ENCODE data around the gene KCNE3. TPM values are rescaled to one million over a fixed set of nuclear protein-coding genes. Genes with fewer than 3 reads are reported as not detected.

KCNE3 gene
- total and polyA plus RNA-seq, 10 of the 15 experiments (the other 5 are each of a cell fraction or from before 2014, with no cell fraction given): not detected

DNA sequence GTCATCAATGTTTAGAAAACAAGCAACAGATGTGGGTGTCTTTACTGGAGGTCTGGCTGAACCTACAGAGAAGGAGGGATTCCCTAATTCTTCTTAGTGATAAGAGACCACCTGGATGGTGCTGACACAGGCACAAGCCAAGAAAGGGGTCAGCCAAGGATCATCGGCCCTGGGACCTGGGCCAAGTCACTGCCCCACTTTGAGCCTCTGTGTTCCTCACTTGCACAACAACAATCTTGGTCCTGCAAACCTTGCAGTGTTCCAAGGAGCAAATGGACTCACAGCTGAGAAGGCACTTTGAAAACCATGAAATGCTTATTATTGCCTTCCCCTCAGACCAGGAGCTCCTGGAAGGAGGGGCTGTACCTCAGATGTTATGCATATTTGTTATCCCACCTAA, 7.0 kb upstream of the KCNE3 start (continued):
- TF ChIP-seq, protein P1, sequence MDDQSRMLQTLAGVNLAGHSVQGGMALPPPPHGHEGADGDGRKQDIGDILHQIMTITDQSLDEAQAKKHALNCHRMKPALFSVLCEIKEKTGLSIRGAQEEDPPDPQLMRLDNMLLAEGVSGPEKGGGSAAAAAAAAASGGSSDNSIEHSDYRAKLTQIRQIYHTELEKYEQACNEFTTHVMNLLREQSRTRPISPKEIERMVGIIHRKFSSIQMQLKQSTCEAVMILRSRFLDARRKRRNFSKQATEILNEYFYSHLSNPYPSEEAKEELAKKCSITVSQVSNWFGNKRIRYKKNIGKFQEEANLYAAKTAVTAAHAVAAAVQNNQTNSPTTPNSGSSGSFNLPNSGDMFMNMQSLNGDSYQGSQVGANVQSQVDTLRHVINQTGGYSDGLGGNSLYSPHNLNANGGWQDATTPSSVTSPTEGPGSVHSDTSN (IDR thresholded peaks at IDR 0.05; ENCODE audit: insufficient replicate concordance, low read depth, low read length): no peak
- TF ChIP-seq GABPA (IDR thresholded peaks at IDR 0.05; ENCODE audit: low read depth): no peak
- no peak for TF ChIP-seq TCF3 (IDR thresholded peaks at IDR 0.05; ENCODE audit: borderline replicate concordance, insufficient read depth, low read depth, low read length)
- TF ChIP-seq SPI1 (IDR thresholded peaks at IDR 0.05; ENCODE audit: borderline replicate concordance, insufficient read depth, low read depth, low read length): no peak
- no peak for TF ChIP-seq POLR2AphosphoS5 (IDR thresholded peaks at IDR 0.05; ENCODE audit: low read length)
- no peak for TF ChIP-seq IRF4 (IDR thresholded peaks at IDR 0.05; ENCODE audit: low read depth, low read length)

GRCh38 chr11:74473382-74474173, 6.2 kb upstream of the KCNE3 start:
- H3K4me2 ChIP-seq (ENCODE audit: control insufficient read depth, insufficient read depth): no peak overlapping the region
- no TSS peak for BruUV-seq (replicated peaks)
- ChIA-PET CTCF (interaction anchor here (1.2 kb wide), 1 partner anchor 227 kb away, joined by 4 read pairs; no protein-coding TSS in a partner anchor), RAD21 (ENCODE audit: unreplicated experiment) (interaction anchor here (0.5 kb wide), 1 partner anchor 882 kb away, joined by 4 read pairs; no protein-coding TSS in a partner anchor), POLR2A (no interaction called here), SMC1A (ENCODE audit: uncharacterized antibody, unreplicated experiment) (no interaction called here)
- no peak overlapping the region for H3K9ac ChIP-seq (ENCODE audit: control insufficient read depth, insufficient read depth, low read length)
- H3K27me3 ChIP-seq (replicated peaks in 1 of 2; ENCODE audit: control insufficient read depth in 2 of 2, insufficient read depth in 2 of 2, low read length in 1 of 2): no peaks in the 10 kb centered on the region
- WGBS (ENCODE audit: insufficient coverage, insufficient replicate concordance, low lambda C conversion rate, missing lambda C conversion rate): 33% methylated on average over 10 of the region's 10 CpGs
- H3K79me2 ChIP-seq (ENCODE audit: control insufficient read depth, insufficient read depth, low read length): no peaks in the 10 kb centered on the region
- no peaks in the 10 kb centered on the region for H3K4me1 ChIP-seq (ENCODE audit: control insufficient read depth, insufficient read depth, low read length)
- no peaks in the 10 kb centered on the region; the same call in 1 of the 2 replicates for H4K20me1 ChIP-seq (ENCODE audit: control insufficient read depth, insufficient read depth)
- H3K27ac ChIP-seq (ENCODE audit: control insufficient read depth, insufficient read depth): no peak overlapping the region
- no peaks in the 10 kb centered on the region for H3K9me3 ChIP-seq (replicated peaks; ENCODE audit: control insufficient read depth, insufficient read depth, low read length)
- H3K4me3 ChIP-seq: no peak overlapping the region
- no peak overlapping the region for H2AFZ ChIP-seq (ENCODE audit: control insufficient read depth, low read depth, low read length)
- H3K36me3 ChIP-seq (ENCODE audit: control insufficient read depth in 2 of 2, insufficient read depth in 2 of 2, low read length in 1 of 2): no peaks in the 10 kb centered on the region
- in situ Hi-C loops (cut with MboI) (no loop called here), intact Hi-C loops (cut with micrococcal nuclease; ENCODE audit: unreplicated experiment) (no loop called here)
- no peak for DNase-seq (ENCODE audit: low read depth, low spot score)
- no peak for FAIRE-seq
- no peak for ATAC-seq
- TF ChIP-seq IRF5 (IDR thresholded peaks at IDR 0.05; ENCODE audit: borderline replicate concordance): no peak
- no peak for TF ChIP-seq JUND (IDR thresholded peaks at IDR 0.05; ENCODE audit: low read depth, low read length)
- TF ChIP-seq BHLHE40 (IDR thresholded peaks at IDR 0.05; ENCODE audit: borderline replicate concordance in 1 of 2, low read depth in 2 of 2, low read length in 1 of 2): no peak
- peak; percentile 48; the same call in 1 of the 2 replicates for TF ChIP-seq SPI1 (IDR thresholded peaks at IDR 0.05; ENCODE audit: borderline replicate concordance, insufficient read depth, low read depth, low read length)
- TF ChIP-seq NFYA (IDR thresholded peaks at IDR 0.05; ENCODE audit: borderline replicate concordance, low read depth, low read length): no peak
